ENCODE measurements around the gene VPS51. TPM values are rescaled to one million over a fixed set of nuclear protein-coding genes. Genes with fewer than 3 reads are reported as not detected.

VPS51 gene
- total RNA-seq, 1 donor from 2014 or later = 127 TPM

DNA sequence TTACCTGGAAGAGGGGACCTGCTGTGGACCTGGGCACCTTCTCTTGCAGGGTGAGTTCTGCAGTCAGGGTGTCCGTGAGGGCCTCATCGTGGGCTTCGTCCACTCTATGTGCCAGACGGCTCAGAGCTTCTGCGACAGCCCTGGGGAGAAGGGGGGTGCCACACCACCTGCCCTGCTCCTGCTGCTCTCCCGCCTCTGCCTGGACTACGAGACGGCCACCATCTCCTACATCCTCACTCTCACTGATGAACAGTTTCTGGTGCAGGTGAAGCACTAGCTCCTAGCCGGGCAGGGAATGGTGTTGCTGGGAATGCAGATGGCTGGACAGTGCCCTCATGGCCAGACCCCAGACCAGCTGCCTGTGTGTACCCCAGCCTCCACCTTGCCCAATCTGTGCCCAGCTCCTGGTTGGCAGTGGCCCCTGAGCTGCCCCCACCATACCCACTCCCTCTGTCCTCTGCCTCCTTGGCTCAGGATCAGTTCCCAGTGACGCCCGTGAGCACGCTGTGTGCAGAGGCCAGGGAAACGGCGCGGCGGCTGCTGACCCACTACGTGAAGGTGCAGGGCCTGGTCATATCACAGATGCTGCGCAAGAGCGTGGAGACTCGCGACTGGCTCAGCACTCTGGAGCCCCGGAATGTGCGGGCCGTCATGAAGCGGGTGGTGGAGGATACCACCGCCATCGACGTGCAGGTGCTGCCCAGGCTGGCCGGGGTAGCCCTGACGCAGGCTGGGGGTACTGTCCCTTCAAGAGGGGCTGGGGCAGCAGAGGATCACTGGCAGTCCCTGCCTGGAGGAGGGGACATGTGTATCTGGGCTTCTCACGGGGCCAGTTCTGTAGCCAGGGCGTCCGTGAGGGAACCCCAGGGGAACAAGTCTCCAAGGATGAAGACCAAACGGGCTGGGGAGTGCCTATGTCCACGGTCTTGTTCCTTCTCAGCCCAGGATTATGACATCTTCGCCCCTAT, 13.5 kb downstream of the VPS51 start:
- no peak overlapping the region for H3K27ac Mint-ChIP-seq (ENCODE audit: unreplicated experiment)
- H3K27me3 Mint-ChIP-seq (ENCODE audit: unreplicated experiment) = no peaks in the 10 kb centered on the region
- H3K4me1 Mint-ChIP-seq (ENCODE audit: unreplicated experiment) = peaks cover 23% of the 10 kb centered on the region
- H3K36me3 Mint-ChIP-seq (ENCODE audit: unreplicated experiment) = peaks cover 3% of the 10 kb centered on the region
- no peak for DNase-seq (ENCODE audit: extremely low spot score, unreplicated experiment)
- TF ChIP-seq, protein P1, sequence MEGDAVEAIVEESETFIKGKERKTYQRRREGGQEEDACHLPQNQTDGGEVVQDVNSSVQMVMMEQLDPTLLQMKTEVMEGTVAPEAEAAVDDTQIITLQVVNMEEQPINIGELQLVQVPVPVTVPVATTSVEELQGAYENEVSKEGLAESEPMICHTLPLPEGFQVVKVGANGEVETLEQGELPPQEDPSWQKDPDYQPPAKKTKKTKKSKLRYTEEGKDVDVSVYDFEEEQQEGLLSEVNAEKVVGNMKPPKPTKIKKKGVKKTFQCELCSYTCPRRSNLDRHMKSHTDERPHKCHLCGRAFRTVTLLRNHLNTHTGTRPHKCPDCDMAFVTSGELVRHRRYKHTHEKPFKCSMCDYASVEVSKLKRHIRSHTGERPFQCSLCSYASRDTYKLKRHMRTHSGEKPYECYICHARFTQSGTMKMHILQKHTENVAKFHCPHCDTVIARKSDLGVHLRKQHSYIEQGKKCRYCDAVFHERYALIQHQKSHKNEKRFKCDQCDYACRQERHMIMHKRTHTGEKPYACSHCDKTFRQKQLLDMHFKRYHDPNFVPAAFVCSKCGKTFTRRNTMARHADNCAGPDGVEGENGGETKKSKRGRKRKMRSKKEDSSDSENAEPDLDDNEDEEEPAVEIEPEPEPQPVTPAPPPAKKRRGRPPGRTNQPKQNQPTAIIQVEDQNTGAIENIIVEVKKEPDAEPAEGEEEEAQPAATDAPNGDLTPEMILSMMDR (IDR thresholded peaks at IDR 0.05) = no peak
- H3K4me3 Mint-ChIP-seq (ENCODE audit: unreplicated experiment) = no peak overlapping the region
- H3K9me3 Mint-ChIP-seq (ENCODE audit: unreplicated experiment) = no peaks in the 10 kb centered on the region

- Mint-ChIP-seq H3K27ac (ENCODE audit: unreplicated experiment) (no peak overlapping the region), H3K36me3 (ENCODE audit: unreplicated experiment) (no peaks in the 10 kb centered on the region), H3K9me3 (ENCODE audit: unreplicated experiment) (no peaks in the 10 kb centered on the region), H3K4me3 (ENCODE audit: unreplicated experiment) (no peak overlapping the region), H3K27me3 (ENCODE audit: unreplicated experiment) (no peaks in the 10 kb centered on the region), H3K4me1 (ENCODE audit: unreplicated experiment) (peaks cover 23% of the 10 kb centered on the region)
- TF ChIP-seq, protein P1 (IDR thresholded peaks at IDR 0.05) = peak; percentile 92
- peak; percentile 97 for DNase-seq (ENCODE audit: extremely low spot score, unreplicated experiment)
Measured at GRCh38 chr11:65110354-65110861, 14.4 kb downstream of the VPS51 start.

DNA sequence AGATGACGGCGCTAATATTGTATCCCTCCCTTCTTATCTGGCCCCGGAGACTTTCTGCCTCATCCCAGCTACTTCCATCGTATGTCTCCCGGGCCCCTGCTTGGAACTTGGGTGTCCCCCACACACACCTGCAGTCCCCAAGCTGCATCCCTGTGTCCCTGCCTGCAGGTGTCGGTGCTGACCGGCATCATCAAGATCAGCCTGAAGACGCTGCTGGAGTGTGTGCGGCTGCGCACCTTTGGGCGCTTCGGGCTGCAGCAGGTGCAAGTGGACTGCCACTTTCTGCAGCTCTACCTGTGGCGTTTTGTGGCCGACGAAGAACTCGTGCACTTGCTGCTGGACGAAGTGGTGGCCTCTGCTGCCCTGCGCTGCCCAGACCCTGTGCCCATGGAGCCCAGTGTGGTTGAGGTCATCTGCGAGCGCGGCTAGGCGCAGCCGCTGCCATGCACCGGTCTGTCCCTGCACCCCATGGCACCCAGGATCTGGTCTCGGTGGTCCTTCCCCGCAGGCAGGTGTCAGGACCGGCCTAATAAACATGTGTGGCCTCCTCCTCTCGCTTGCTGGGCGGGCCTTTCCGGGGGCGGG, 15.2 kb downstream of the VPS51 start:
- Mint-ChIP-seq H3K27ac (ENCODE audit: unreplicated experiment) (no peak overlapping the region), H3K4me1 (ENCODE audit: unreplicated experiment) (peaks cover 23% of the 10 kb centered on the region), H3K9me3 (ENCODE audit: unreplicated experiment) (no peaks in the 10 kb centered on the region), H3K27me3 (ENCODE audit: unreplicated experiment) (no peaks in the 10 kb centered on the region), H3K4me3 (ENCODE audit: unreplicated experiment) (peak overlapping the region; percentile 86), H3K36me3 (ENCODE audit: unreplicated experiment) (no peaks in the 10 kb centered on the region)
- TF ChIP-seq, protein P1 (IDR thresholded peaks at IDR 0.05) = no peak
- no peak for DNase-seq (ENCODE audit: extremely low spot score, unreplicated experiment)

- DNase-seq (ENCODE audit: extremely low spot score, unreplicated experiment) = peak; percentile 96
- peak within 1 kb of the TSS; percentile 77 for H3K27ac Mint-ChIP-seq (ENCODE audit: unreplicated experiment)
- peak within 1 kb of the TSS; percentile 86 for H3K4me3 Mint-ChIP-seq (ENCODE audit: unreplicated experiment)
- H3K36me3 Mint-ChIP-seq (ENCODE audit: unreplicated experiment) = no peaks in the 10 kb centered on the region
- TF ChIP-seq, protein P1 (IDR thresholded peaks at IDR 0.05) = no peak
- H3K9me3 Mint-ChIP-seq (ENCODE audit: unreplicated experiment) = no peaks in the 10 kb centered on the region
- no peaks in the 10 kb centered on the region for H3K27me3 Mint-ChIP-seq (ENCODE audit: unreplicated experiment)
- peaks cover 28% of the 10 kb centered on the region for H3K4me1 Mint-ChIP-seq (ENCODE audit: unreplicated experiment)
Measured at GRCh38 chr11:65111744-65112545, 15.9 kb downstream of the VPS51 start, which contains the start of gene TM7SF2. Gene TM7SF2, plus strand, starts transcription at chr11:65111872. Its CDS starts 144 bp downstream, at chr11:65112016.

All from osteocyte (in vitro differentiated cells).